CD4-positive, alpha-beta T cell treated with Interleukin-15 for 1 hour (primary cell): ENCODE data around the gene DMRT3.

Source experiments
- DNase-seq: peaks from one replicate; pipeline ENCODE4 v3.0.0-alpha.2; 2020

DMRT3 gene

GRCh38 chr9:976258-976942 is at the start of gene DMRT3:
Gene DMRT3 (plus strand): TSS chr9:976655. CDS start chr9:977002, 347 bp downstream.
- no peak for DNase-seq

GRCh38 chr9:926976-927375 is 49.5 kb upstream of the DMRT3 start:
- DNase-seq, result no peak

- no peak for DNase-seq
Observed at GRCh38 chr9:928363-929042, 48.0 kb upstream of the DMRT3 start.

GRCh38 chr9:929719-930118 is 46.7 kb upstream of the DMRT3 start:
- DNase-seq, result no peak

- DNase-seq, result no peak
Observed at GRCh38 chr9:933356-933755, 43.1 kb upstream of the DMRT3 start.

- DNase-seq, result no peak
Observed at GRCh38 chr9:935348-935965, 41.0 kb upstream of the DMRT3 start.

- DNase-seq, result no peak
Observed at GRCh38 chr9:942805-943580, 33.5 kb upstream of the DMRT3 start.

- DNase-seq, result no peak
Observed at GRCh38 chr9:947985-948384, 28.5 kb upstream of the DMRT3 start.

- no peak for DNase-seq
Observed at GRCh38 chr9:948497-948896, 28.0 kb upstream of the DMRT3 start.

GRCh38 chr9:950139-950538 is 26.3 kb upstream of the DMRT3 start:
- no peak for DNase-seq

- DNase-seq, result no peak
Observed at GRCh38 chr9:952546-952945, 23.9 kb upstream of the DMRT3 start.

- no peak for DNase-seq
Observed at GRCh38 chr9:959105-959504, 17.4 kb upstream of the DMRT3 start.

- no peak for DNase-seq
Observed at GRCh38 chr9:959914-960313, 16.5 kb upstream of the DMRT3 start.

- no peak for DNase-seq
Observed at GRCh38 chr9:962023-962422, 14.4 kb upstream of the DMRT3 start.

GRCh38 chr9:965497-965896 is 11.0 kb upstream of the DMRT3 start:
- DNase-seq, result no peak

- DNase-seq, result no peak
Observed at GRCh38 chr9:966870-967269, 9.6 kb upstream of the DMRT3 start.

GRCh38 chr9:967436-967835 is 9.0 kb upstream of the DMRT3 start:
- no peak for DNase-seq

GRCh38 chr9:967903-968641 is 8.4 kb upstream of the DMRT3 start:
- no peak for DNase-seq

- no peak for DNase-seq
Observed at GRCh38 chr9:969310-970150, 6.9 kb upstream of the DMRT3 start.

GRCh38 chr9:970151-970996 is 6.1 kb upstream of the DMRT3 start:
- no peak for DNase-seq
